ENCODE measurements around the gene FBXO24.
A peak's percentile ranks its signal among the peaks of the same experiment; 100 is the strongest.

The FBXO24 gene

GRCh38 chr7:100591596-100591995 lies 5.5 kb downstream of the FBXO24 start:
- no peak for DNase-seq (ENCODE audit: low spot score)

- no peak for DNase-seq (ENCODE audit: low spot score)
Observed at GRCh38 chr7:100595188-100595587, 9.1 kb downstream of the FBXO24 start.

DNA sequence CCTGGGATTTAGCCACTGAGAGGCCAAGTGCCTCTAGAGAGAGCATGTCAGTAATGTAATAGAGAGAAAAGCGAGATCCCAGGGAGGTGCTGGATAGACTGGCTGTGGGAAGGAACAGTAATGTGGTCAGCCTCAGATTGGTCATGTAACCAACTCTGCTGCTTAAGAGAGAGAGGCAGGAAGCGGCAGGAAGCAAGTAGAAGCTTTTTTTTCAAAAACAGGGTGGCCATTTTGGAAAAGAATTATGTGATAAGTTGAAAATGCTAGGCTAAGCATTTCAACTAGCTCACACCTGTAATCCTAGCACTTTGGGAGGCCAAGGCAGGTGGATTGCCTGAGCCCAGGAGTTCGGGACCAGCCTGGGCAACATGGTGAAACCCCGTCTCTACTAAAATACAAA lies 12.3 kb downstream of the FBXO24 start:
- DNase-seq (ENCODE audit: low spot score) = no peak

- DNase-seq (ENCODE audit: low spot score) = no peak
Observed at GRCh38 chr7:100599911-100600729, 14.0 kb downstream of the FBXO24 start.

GRCh38 chr7:100600730-100601038 lies 14.6 kb downstream of the FBXO24 start:
- DNase-seq (ENCODE audit: low spot score) = no peak

GRCh38 chr7:100602889-100603725 lies 17.0 kb downstream of the FBXO24 start:
- peak; percentile 79 for DNase-seq (ENCODE audit: low spot score)

DNA sequence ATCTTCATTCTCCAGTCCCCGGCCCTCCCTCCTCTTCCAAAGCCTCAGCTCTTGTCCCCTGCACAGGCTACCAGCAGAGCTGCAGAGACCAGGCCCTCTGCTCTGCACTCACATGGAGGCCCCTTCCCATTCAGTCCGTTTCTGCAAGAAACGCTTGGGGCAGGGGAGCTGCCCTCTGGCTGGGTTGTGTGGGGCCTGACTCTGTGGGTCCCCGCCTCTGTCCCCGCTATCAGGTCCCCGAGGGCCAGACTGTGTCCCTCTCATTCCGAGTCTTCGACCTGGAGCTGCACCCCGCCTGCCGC lies 17.5 kb downstream of the FBXO24 start:
- DNase-seq (ENCODE audit: low spot score) = no peak

DNA sequence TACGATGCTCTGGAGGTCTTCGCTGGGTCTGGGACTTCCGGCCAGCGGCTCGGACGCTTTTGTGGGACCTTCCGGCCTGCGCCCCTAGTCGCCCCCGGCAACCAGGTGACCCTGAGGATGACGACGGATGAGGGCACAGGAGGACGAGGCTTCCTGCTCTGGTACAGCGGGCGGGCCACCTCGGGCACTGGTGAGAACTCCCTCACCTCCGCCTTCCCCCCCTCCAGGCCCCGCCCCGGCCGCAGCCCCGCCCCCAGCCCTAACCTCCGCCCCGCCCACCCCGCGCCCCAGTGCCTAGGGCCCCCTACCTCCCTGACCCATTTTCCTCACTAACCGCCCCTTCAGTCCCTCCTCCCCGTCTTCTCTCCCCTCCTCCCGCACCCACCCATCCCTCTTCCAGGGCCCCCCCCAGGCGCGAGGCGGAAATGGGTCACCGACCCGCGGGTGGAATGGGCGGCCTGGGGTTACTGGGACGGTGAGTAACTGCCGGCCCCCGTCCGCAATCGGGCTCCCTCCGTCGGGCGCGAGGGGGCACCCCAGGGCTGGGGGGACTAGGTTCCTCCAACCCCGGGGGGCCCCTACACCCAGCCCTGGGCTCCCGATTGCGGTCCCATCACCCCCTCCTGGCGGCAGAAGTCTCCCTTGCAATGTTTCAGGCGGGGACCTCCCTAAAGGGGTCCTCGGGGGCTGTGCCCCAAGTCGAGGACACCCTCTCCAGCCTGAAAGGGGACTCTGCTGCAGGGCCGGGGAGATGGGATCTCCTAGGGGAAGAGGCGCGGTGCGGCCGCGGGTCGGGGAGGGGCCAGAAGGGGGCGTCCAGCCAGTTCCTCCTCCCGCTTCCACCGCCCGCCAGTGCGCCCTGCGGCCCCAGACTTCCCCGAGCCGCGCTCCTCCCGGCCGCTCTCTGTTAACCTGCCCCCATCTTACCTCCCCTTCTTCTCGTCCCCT lies 18.2 kb downstream of the FBXO24 start:
- peak; percentile 85 for DNase-seq (ENCODE audit: low spot score)

- peak; percentile 76 for DNase-seq (ENCODE audit: low spot score)
Observed at GRCh38 chr7:100604976-100605911, 19.1 kb downstream of the FBXO24 start.

DNA sequence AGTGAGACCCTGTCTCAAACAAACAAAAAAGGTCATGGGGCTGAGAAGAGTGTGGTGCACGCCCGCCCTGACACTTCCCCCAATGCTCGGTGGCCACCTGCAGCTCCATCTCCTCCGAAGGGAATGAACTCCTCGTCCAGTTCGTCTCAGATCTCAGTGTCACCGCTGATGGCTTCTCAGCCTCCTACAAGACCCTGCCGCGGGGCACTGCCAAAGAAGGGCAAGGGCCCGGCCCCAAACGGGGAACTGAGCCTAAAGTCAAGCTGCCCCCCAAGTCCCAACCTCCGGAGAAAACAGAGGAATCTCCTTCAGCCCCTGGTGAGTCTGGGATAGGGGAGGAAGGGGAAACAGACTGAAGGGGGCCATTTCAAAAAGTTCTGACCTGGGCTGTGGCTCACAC lies 20.2 kb downstream of the FBXO24 start:
- no peak for DNase-seq (ENCODE audit: low spot score)

DNA sequence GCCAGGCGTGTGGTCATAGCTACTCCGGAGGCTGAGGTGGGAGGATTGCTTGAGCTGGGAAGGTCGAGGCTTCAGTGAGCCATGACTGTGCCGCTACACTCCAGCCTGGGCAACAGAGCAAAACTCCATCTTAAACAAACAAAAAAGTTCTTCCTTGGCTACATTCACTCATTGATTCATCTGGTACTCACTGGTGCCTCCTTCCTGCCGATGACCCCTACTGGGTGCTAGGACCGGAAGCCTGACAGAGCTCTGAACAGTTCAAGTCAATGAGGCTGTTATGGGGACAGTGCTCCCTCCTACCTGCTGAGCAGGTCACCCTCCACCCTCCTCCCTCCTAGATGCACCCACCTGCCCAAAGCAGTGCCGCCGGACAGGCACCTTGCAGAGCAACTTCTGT lies 21.0 kb downstream of the FBXO24 start:
- DNase-seq (ENCODE audit: low spot score) = no peak

GRCh38 chr7:100609958-100610357 lies 23.8 kb downstream of the FBXO24 start:
- no peak for DNase-seq (ENCODE audit: low spot score)

DNA sequence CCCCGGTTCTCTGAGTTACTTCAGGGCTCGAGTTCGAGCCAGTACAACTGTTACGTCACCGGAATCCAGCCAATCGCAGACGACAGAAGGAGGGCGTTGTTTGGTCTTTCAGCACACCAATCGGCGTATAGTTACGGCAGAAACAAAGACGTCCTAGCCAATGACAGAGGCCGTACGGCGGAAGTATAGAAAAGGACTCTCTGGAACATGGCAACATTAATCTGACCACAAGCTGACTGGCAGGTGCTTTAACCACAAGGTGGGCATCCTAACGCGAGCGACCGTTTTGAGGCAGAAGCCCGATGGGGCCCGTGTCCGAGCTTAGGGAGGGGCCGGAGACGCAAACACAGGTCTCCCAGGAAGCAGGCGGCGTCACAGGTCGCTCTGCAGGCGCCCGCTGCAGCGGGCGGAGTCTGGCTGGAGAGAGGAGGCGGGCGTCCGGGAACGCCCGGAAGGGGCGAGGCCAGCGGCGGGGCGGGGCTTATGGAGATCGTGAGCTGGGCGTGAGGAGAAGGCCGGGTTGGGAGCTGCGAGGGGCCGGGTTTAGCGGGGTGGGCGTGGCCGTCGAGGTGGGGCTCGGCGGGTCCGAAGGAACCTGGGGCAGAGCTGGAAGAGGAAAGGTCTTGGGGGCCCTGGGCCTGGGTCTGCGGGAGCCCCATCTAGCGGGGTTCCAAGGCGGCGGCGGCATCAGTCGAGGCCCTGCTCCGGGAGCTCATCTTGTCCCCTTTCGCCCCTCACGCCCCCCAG lies 26.0 kb downstream of the FBXO24 start, which contains the start of gene MOSPD3:
Gene MOSPD3 (plus strand): TSS at position 558 of the 747 bp plus-strand sequence. CDS start 252 bp downstream, outside the sequence.
- DNase-seq (ENCODE audit: low spot score) = peak; percentile 98

DNA sequence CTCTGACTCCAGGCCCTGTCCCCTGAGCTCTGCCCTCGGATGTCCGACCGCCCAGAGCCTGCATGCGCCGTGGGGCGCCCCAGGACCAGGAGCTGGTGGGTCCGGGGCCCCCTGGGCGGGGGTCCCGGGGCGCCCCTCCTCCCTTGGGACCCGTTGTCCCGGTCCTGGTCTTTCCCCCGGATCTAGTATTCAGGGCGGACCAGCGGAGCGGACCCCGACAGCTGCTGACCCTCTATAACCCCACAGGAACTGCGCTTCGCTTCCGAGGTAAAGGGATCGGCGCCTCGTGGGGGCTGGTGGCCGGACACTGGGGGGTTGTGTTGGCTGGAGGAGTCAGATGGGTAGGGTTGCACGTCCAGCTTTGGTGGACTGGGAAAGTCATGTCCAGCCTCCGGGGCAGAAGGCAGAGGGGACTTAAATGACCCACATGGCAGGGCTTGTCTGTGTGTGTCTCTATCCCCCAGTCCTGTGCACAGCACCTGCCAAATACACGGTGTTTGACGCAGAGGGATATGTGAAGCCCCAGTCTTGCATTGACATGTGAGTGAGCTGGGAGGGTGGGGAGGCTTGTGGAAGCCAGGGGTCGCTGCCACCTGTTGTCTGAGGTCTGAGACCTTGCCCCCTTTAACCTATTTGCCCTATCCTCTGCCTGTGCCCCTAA lies 26.7 kb downstream of the FBXO24 start:
- DNase-seq (ENCODE audit: low spot score) = no peak

GRCh38 chr7:100613412-100614175 lies 27.5 kb downstream of the FBXO24 start:
- no peak for DNase-seq (ENCODE audit: low spot score)

DNA sequence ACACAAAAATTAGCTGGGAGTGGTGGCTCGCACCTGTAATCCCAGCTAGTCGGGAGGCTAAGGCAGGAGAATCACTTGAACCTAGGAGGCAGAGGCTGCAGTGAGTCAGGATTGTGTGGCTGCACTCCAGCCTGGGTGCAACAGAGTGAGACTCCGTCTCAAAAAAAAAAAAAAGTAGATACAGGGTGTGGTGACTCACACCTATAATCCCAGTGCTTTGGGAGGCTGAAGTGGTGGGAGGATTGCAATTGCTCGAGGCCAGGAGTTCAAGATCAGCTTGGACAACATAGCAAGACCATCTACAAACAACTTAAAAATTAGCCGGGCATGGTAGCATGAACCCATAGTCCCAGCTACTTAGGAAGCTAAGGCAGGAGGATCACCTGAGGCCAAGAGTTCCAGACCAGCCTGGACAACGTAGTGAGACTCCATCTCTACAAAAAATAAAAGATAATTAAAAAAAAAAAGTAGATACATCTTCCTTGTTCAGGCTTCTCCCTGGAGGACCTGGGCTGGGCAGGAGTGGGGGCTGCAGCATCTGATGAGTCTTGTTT lies 28.3 kb downstream of the FBXO24 start:
- no peak for DNase-seq (ENCODE audit: low spot score)

DNA sequence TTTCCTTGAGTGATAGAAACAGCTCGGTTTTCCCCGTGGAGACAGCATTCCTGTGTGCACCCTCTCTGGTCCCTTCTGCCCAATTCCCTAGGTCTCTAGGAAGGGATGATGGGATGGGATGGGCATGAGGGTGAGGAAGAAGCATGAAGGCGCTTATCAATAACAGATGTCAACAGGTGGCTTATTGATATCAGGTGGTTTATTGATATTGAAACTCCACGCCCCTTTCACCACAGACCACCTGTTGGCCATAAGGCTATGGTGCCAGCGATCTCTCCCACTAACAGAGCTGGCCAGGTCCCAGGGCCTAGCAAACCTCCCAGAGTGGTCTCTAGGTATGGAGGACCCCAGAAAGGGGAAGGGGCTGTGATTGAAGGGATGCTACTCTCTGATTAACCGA lies 34.1 kb downstream of the FBXO24 start:
- DNase-seq (ENCODE audit: low spot score) = no peak

GRCh38 chr7:100620804-100621203 lies 34.7 kb downstream of the FBXO24 start:
- no peak for DNase-seq (ENCODE audit: low spot score)

DNA sequence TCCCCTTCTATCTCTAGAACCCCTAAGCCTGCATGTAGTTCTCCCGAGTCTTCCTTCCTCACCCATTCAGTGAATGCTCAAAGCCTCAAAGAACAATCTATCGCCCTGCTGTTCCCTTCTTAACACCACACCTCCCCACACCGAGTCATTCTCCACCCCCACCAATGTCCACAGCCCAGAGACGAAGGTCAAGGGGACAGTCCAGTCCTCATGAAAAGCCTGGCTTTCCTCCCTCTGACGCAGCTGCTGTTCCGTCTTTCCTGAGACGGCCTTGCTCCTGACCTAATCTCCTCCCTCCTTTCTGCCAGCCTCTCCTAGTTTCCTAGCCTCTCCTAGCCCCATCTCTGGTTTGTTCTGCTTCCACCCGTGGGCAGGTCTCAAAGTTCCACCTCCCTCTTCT lies 35.4 kb downstream of the FBXO24 start:
- DNase-seq (ENCODE audit: low spot score) = no peak
